Cardiac septum (tissue), 1 donor: ENCODE measurements around the gene SDK2. TPM values are rescaled to one million over a fixed set of nuclear protein-coding genes. Genes with fewer than 3 reads are reported as not detected.

Source experiments
- DNase-seq: peaks from one replicate; pipeline ENCODE4 v3.0.0-alpha.2; 2020; ENCODE audit warnings: low spot score
- intact Hi-C: fragments of 100-400 bp; cut with DNase I; formaldehyde crosslinking; loops from one replicate; pipeline ENCODE4 v1.14.0; 2022
- long read RNA-seq: library from polyadenylated mRNA; unstranded; transcript quantifications from one replicate; pipeline ENCODE4 v2.0.0, GENCODE V29; 2021
- total RNA-seq: library from RNA; stranded (reverse); fragmentation: NEBNext Ultra II Directional; extraction: Animal tissue kit (Norgen Biotek cat#: 25700); gene quantifications from one replicate; pipeline ENCODE4 v1.2.1, GENCODE V29; 2021
- donor health status: DM: no; HTN: no; CAD: no.

The SDK2 gene, protein sequence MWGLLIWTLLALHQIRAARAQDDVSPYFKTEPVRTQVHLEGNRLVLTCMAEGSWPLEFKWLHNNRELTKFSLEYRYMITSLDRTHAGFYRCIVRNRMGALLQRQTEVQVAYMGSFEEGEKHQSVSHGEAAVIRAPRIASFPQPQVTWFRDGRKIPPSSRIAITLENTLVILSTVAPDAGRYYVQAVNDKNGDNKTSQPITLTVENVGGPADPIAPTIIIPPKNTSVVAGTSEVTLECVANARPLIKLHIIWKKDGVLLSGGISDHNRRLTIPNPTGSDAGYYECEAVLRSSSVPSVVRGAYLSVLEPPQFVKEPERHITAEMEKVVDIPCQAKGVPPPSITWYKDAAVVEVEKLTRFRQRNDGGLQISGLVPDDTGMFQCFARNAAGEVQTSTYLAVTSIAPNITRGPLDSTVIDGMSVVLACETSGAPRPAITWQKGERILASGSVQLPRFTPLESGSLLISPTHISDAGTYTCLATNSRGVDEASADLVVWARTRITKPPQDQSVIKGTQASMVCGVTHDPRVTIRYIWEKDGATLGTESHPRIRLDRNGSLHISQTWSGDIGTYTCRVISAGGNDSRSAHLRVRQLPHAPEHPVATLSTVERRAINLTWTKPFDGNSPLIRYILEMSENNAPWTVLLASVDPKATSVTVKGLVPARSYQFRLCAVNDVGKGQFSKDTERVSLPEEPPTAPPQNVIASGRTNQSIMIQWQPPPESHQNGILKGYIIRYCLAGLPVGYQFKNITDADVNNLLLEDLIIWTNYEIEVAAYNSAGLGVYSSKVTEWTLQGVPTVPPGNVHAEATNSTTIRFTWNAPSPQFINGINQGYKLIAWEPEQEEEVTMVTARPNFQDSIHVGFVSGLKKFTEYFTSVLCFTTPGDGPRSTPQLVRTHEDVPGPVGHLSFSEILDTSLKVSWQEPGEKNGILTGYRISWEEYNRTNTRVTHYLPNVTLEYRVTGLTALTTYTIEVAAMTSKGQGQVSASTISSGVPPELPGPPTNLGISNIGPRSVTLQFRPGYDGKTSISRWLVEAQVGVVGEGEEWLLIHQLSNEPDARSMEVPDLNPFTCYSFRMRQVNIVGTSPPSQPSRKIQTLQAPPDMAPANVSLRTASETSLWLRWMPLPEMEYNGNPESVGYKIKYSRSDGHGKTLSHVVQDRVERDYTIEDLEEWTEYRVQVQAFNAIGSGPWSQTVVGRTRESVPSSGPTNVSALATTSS (N-terminal part only)
- 3.0 TPM for total RNA-seq
- long read RNA-seq, partial matches to known transcripts = 3 of 6 reads
- long read RNA-seq, other reads (novel, unspliced or antisense) = 3 of 6 reads

DNA sequence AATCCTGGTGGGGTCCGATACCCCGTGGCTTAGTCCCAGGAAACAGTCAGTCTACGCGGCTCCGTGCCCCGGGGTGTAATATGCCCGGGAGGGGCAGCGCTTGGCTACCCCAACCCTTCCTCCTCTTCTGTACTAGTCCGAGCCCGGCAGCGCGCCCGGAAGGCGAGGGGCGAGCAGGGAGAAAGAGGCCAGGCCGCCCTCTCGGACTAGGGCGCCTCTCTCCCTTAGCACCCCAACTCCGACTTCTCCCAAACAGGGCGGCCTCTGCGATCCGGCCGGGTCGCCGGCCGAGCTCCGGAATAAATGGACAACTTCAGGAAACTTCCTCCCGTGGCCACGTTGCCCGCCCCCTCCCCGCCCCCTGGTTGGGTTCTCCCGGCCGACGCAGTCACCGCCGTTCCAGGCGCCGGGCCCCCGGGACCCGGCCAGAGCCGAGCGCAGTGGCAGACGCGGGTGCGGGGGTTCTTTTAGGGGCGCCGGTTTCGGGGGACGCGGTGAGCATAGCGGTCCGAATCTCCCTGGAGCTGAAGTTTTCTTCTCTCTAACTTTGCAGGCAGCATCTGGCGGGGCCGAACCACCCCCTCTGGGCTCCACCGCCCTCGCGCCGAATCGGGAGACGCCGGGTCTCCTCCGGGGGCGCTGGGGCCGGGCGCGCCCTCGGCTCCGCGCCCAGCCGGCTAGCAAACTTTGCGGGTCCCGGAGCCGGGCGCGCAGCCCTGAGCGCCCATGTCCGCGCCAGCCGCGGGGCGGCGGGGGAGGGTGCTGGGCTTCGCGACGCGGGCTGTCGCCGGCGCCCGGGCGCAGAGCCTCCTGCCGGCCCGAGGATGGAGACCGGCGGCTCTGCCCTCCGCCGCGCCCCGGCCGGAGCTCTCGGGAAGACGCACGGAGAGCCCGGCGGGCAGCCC, at the start of gene SDK2:
Gene SDK2 (minus strand): TSS at position 301 of the 905 bp plus-strand sequence. CDS start 357 bp downstream, outside the sequence.
- DNase-seq = no peak
- intact Hi-C loops = loop anchor here (2.0 to 5.0 kb wide), 2 partner anchors 112 to 216 kb away; no protein-coding TSS in a partner anchor

DNA sequence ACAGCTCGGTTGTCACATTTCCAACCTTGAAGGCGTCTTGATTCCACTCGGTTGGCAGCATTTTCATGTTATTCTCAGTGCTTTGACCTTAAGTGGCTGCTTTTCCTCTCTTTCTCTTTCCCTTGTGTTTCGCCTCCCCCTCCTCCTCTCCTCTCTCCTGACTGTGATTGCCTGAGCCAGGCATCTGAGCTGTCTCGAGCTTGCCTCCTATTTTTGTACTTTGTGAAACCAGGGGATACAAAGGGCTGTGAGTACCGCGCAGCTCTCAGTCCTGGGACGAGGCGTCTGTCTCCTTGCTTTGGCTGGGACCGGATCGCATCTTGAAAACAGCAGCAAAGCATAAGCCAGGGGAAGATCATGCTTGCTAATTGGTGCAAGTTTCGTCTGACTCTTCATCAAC, 48.8 kb upstream of the SDK2 start:
- intact Hi-C loops = no loop called here
- DNase-seq = no peak

- no peak for DNase-seq
- intact Hi-C loops = no loop called here
These were observed 47.1 kb upstream of the SDK2 start for GRCh38 chr17:73691321-73691766.

DNA sequence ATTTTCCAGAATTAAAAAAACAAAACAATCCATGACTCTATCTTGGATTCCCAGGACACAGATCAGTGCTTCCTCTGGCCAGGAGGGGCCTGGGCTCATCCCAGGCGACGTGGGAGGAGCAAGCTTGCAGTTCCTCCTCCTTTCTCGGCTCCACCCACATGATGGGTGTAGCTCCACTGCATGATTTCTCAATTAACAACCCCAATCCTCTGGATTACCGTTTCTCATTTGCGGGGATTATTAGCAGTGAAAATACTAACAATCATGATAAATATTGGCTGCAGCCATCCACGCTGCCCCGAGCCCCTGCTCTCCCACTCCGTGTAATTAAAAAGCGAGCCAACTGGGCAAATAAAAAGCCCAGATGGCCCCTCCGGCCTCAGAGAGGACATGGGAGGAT, 46.4 kb upstream of the SDK2 start:
- intact Hi-C loops = no loop called here
- DNase-seq = no peak

- intact Hi-C loops = no loop called here
- no peak for DNase-seq
These were observed 45.5 kb upstream of the SDK2 start for GRCh38 chr17:73689596-73690275.

DNA sequence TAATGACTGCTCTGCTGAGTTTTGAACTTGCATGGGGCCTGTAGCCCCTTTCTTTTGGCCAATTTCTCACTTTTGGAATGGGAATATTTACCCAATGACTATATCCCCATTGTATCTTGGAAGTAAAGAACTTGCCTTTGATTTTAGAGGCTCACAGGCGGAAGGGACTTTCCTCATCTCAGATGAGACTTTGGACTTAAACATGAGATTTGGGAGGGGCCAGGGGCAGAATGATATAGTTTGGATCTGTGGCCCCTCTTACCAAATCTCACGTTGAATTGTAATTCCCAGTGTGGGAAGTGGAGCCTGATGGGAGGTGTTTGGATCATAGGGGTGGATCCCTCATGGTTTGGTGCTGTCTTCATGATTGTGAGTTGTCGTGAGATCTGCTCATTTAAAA, 42.7 kb upstream of the SDK2 start:
- DNase-seq = no peak
- intact Hi-C loops = no loop called here

DNA sequence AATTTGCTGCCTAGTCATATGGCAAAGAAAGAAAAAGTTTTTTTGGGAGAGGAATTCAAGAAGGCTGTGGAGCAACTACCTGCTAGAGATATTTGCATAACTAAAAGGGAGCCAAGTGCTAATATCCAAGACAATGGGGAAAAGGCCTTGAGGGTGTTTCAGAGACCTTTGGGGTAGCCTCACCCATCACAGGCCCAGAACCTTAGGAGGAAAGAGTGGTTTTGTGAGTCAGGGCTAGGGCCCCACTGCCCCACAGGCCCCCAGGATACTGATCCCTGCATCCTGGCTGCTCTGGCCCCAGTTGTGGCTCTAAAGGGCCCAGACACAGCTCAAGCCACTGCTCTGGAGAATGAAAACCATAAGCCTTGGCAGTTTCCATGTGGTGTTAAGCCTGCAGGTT, 41.9 kb upstream of the SDK2 start:
- DNase-seq = no peak
- intact Hi-C loops = no loop called here

- intact Hi-C loops = no loop called here
- no peak for DNase-seq
These were observed 39.9 kb upstream of the SDK2 start for GRCh38 chr17:73684183-73684582.

DNA sequence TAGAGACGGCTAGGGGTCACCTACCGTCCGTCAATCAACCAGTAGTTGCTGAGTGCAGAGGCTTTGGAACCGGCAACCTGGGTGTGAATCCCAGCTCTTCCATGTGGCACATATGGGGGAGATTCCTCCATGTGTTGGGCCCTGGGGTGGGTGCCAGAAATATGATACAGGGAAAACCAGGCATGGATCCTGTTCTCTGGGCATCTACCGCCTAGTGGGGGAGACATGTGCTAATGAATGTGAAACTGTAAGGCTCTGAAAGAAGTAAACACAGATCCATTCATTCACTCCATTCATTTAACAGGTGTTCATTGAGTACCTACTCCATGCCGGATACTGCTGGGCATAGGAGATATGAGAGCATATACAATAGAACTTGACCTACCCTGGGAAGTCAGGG, 39.5 kb upstream of the SDK2 start:
- no peak for DNase-seq
- intact Hi-C loops = no loop called here

- intact Hi-C loops = no loop called here
- no peak for DNase-seq
These were observed 37.7 kb upstream of the SDK2 start for GRCh38 chr17:73681946-73682345.

GRCh38 chr17:73679476-73679875, 35.2 kb upstream of the SDK2 start:
- intact Hi-C loops = no loop called here
- DNase-seq = no peak

GRCh38 chr17:73678999-73679398, 34.8 kb upstream of the SDK2 start:
- intact Hi-C loops = no loop called here
- DNase-seq = no peak

- intact Hi-C loops = no loop called here
- DNase-seq = no peak
These were observed 25.5 kb upstream of the SDK2 start for GRCh38 chr17:73669771-73670170.

- intact Hi-C loops = no loop called here
- DNase-seq = no peak
These were observed 23.1 kb upstream of the SDK2 start for GRCh38 chr17:73667181-73667959.

DNA sequence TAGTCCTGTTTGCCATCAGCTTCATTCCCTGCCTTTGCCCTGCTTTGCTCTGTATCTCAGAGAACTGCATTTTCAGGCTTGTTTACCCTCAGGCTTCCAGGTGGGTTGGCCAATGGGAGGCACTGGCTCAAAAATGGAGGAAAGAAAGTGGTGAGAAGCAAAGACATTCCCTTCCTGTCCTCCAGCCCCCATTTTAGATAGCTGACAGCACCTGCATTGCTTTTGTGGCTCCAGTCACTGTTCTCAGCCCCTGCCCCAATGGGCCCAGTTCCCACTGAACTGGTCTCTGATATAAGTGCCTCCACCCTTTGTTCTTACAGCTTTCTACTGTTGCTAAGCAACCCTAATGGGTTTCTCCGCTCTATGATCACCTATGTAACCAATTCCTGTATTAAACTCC, 19.4 kb upstream of the SDK2 start:
- DNase-seq = no peak
- intact Hi-C loops = no loop called here

DNA sequence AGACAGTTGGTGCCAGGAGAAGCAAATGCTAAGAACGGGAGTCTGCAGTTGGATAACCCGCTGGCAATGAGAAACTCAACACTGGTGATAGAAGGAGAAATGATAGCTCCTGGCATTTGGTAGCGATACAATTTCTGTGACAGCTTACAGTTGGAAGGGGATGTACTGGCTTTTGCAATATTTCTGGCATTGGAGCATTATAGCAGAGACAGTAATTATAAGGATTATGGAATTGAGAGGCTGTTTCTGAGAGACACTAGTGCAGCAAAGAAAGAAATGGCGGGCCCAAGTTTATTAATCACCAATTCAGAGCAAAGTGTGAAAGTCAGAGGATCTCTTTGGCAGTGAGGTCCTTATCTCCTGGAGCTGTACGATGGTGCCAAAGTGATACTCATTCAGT, 16.1 kb upstream of the SDK2 start:
- no peak for DNase-seq
- intact Hi-C loops = no loop called here

- DNase-seq = no peak
- intact Hi-C loops = loop anchor here (5.0 kb wide), 2 partner anchors 53 to 128 kb away; no protein-coding TSS in a partner anchor
These were observed 14.7 kb upstream of the SDK2 start for GRCh38 chr17:73658821-73659515.
